ENCODE results near the gene PNPLA6. TPM values are rescaled to one million over a fixed set of nuclear protein-coding genes. Genes with fewer than 3 reads are reported as not detected.

The PNPLA6 gene
- total and polyA plus RNA-seq, 9 of the 15 experiments (the other 6 are each of a cell fraction or from before 2014, with no cell fraction given) = 0.07 to 30.2 (median 8.3) TPM

- TF ChIP-seq MNT (conservative IDR thresholded peaks at IDR 0.05) (peak; percentile 57 to 88; a peak in 3 of 4 replicates), FUS (optimal IDR thresholded peaks at IDR 0.05; ENCODE audit: low read depth, low read length) (no peak), RFX5 (IDR thresholded peaks at IDR 0.05; ENCODE audit: low read depth, low read length) (no peak), TAF7 (tag; IDR thresholded peaks at IDR 0.05) (no peak), ZFP36 (IDR thresholded peaks at IDR 0.05; ENCODE audit: low read depth, low read length, partially characterized antibody) (peak; percentile 29), ZKSCAN8 (CRISPR knock-in tag; IDR thresholded peaks at IDR 0.05) (no peak), RBM17 (IDR thresholded peaks at IDR 0.05; ENCODE audit: borderline replicate concordance, low read depth, low read length) (no peak), ZNF77 (CRISPR knock-in tag; IDR thresholded peaks at IDR 0.05) (no peak), POLR3A (IDR thresholded peaks at IDR 0.05; ENCODE audit: borderline replicate concordance, extremely low read depth, insufficient read depth, insufficient read length) (no peak), TCF7L2 (IDR thresholded peaks at IDR 0.05; ENCODE audit: low read depth, low read length) (peak; percentile 19; the same call in 1 of the 2 replicates), BCL6 (CRISPR knock-in tag; IDR thresholded peaks at IDR 0.05) (no peak), NR1H2 (CRISPR knock-in tag; IDR thresholded peaks at IDR 0.05) (no peak), PCBP2 (IDR thresholded peaks at IDR 0.05; ENCODE audit: low read depth, low read length, poor library complexity, severe bottlenecking) (no peak), HIVEP1 (CRISPR knock-in tag; IDR thresholded peaks at IDR 0.05) (no peak), ERF (CRISPR knock-in tag; IDR thresholded peaks at IDR 0.05) (no peak), NFXL1 (CRISPR knock-in tag; IDR thresholded peaks at IDR 0.05) (no peak), BHLHE40 (IDR thresholded peaks at IDR 0.05; ENCODE audit: low read length) (peak; percentile 32; the same call in 1 of the 2 replicates), ZKSCAN3 (CRISPR knock-in tag; IDR thresholded peaks at IDR 0.05) (no peak), GABPB1 (CRISPR knock-in tag; IDR thresholded peaks at IDR 0.05) (peak; percentile 91), JUND (IDR thresholded peaks at IDR 0.05; ENCODE audit: borderline replicate concordance, low read depth, low read length) (peak; percentile 83), JUND (tag; IDR thresholded peaks at IDR 0.05; ENCODE audit: borderline replicate concordance, low read depth, low read length) (peak; percentile 72; the same call in 1 of the 3 replicates)
- TF ChIP-seq, protein P1, sequence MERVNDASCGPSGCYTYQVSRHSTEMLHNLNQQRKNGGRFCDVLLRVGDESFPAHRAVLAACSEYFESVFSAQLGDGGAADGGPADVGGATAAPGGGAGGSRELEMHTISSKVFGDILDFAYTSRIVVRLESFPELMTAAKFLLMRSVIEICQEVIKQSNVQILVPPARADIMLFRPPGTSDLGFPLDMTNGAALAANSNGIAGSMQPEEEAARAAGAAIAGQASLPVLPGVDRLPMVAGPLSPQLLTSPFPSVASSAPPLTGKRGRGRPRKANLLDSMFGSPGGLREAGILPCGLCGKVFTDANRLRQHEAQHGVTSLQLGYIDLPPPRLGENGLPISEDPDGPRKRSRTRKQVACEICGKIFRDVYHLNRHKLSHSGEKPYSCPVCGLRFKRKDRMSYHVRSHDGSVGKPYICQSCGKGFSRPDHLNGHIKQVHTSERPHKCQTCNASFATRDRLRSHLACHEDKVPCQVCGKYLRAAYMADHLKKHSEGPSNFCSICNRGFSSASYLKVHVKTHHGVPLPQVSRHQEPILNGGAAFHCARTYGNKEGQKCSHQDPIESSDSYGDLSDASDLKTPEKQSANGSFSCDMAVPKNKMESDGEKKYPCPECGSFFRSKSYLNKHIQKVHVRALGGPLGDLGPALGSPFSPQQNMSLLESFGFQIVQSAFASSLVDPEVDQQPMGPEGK (CRISPR knock-in tag; IDR thresholded peaks at IDR 0.05; ENCODE audit: borderline replicate concordance) = no peak
- TF ChIP-seq, protein P2, sequence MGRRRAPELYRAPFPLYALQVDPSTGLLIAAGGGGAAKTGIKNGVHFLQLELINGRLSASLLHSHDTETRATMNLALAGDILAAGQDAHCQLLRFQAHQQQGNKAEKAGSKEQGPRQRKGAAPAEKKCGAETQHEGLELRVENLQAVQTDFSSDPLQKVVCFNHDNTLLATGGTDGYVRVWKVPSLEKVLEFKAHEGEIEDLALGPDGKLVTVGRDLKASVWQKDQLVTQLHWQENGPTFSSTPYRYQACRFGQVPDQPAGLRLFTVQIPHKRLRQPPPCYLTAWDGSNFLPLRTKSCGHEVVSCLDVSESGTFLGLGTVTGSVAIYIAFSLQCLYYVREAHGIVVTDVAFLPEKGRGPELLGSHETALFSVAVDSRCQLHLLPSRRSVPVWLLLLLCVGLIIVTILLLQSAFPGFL (CRISPR knock-in tag; IDR thresholded peaks at IDR 0.05) = no peak
Observed at GRCh38 chr19:7535047-7535997, at the start of gene PNPLA6 (continued).
